Measurements from ENCODE around the gene MOCS1. TPM values are rescaled to one million over a fixed set of nuclear protein-coding genes. Genes with fewer than 3 reads are reported as not detected.

Gene MOCS1
- total and polyA plus RNA-seq, 2 donors (not counting 1 experiment from before 2014, with no cell fraction given) = 0.15 TPM; not detected in 1

DNA sequence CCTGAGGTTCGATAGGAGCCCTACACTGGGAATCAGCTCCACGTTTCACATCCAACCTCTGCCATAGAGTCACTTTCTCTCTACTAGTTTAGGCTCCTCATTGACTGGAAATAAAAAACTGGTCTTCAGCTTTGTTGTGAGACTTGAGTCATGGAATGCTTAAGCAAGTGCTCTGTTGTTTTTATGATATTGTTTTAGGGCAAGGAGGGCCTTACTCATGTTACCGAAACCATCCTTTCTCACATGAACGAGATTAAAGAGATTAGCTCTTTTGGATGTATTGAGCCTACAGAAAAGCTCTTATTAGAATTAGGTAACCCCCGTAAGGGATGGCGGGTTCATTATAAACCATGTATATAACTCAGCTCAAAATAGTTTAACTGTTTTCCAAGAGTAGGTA lies 6.9 kb upstream of the MOCS1 start:
- Histone ChIP-seq H3K9me3 (ENCODE audit: control extremely low read depth in 1 of 3, control insufficient read depth in 2 of 3, insufficient read depth in 1 of 3, low read length in 2 of 3) (no peaks in the 10 kb centered on the region), H3K9ac (ENCODE audit: low read length) (no peak overlapping the region), H3K4me3 (ENCODE audit: control extremely low read depth in 1 of 5, extremely low read depth in 1 of 5, insufficient read depth in 1 of 5, low read depth in 2 of 5, low read length in 4 of 5) (no peak overlapping the region), H3K79me2 (ENCODE audit: control insufficient read depth, insufficient read depth, low read length) (no peaks in the 10 kb centered on the region), H3K36me3 (replicated peaks in 1 of 2; ENCODE audit: control extremely low read depth in 1 of 2, control insufficient read depth in 1 of 2, extremely low read depth in 1 of 2, insufficient read depth in 2 of 2, low read length in 1 of 2) (no peaks in the 10 kb centered on the region), H3K4me2 (replicated peaks; ENCODE audit: low read depth, low read length, poor library complexity, severe bottlenecking) (no peak overlapping the region), H2AFZ (ENCODE audit: insufficient read depth, low read depth, low read length, poor library complexity, severe bottlenecking) (no peak overlapping the region), H4K20me1 (ENCODE audit: control insufficient read depth, insufficient read depth, low read length, poor library complexity, severe bottlenecking) (no peaks in the 10 kb centered on the region), H3K27me3 (replicated peaks in 1 of 4; ENCODE audit: control extremely low read depth in 1 of 4, control insufficient read depth in 3 of 4, insufficient read depth in 4 of 4, low read length in 3 of 4) (peaks cover 0 to 10% (median 7%) of the 10 kb centered on the region in 4 experiments), H3K4me1 (ENCODE audit: control insufficient read depth in 2 of 2, insufficient read depth in 2 of 2, low read length in 2 of 2) (no peaks in the 10 kb centered on the region), H3K27ac (ENCODE audit: low read length in 2 of 2) (no peak overlapping the region)
- Mint-ChIP-seq H3K27ac (no peak overlapping the region), H3K4me1 (no peaks in the 10 kb centered on the region), H3K4me3 (no peak overlapping the region), H3K9me3 (ENCODE audit: insufficient read depth) (no peaks in the 10 kb centered on the region), H3K27me3 (peaks cover 20% of the 10 kb centered on the region)
- DNase-seq (no peak), ATAC-seq (ENCODE audit: low read depth) (no peak)
- intact Hi-C loops (cut with micrococcal nuclease) = no loop called here
- no peak for TF ChIP-seq CTCF (IDR thresholded peaks at IDR 0.05)
- no peak for TF ChIP-seq EZH2 (IDR thresholded peaks at IDR 0.05; ENCODE audit: borderline replicate concordance, insufficient read depth, low read depth, low read length, poor library complexity, severe bottlenecking)
- WGBS (ENCODE audit: insufficient coverage) = no CpG with 5 or more reads among the region's 6 CpGs
- POLR2A ChIA-PET = no interaction called here
- CTCF ChIA-PET = no interaction called here

DNA sequence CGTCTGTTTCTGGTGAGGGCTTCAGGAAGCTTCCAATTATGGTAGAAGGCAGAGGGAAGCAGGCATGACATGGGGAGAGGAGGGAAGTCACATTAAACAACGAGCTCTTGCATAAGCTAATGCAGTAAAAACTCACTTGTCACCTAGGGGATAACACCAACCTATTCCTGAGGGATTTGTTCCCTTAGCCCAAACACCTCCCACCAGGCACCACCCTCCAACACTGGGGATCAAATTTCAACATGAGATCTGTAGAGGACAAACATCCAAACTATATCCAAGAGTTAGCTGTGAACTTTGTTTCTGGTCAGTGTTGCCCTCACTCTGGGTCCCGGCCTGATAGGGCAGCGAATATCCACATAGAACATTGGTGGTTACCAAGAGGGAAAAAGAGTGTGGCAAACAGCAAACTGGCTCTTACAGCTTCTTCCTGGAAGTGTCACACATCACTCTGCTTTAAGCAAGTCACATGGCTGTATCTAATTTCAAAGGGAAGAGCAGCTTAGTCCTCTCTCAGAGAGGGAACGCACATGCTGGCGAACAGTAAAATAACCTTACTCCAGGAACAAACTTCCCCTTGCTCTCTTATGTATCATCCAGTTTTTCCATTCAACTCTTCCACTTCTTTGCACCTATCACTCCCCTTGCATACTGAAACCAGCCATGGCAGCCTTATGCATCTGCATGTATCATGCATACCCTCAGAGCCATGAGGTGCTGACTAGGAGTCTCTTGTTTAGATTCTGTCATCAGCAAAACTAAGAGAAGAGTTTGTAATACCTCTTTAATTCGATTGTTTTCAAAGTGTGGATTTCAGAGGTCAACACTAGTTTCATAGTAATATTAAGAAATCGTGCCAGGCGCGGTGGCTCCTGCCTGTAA lies 4.8 kb upstream of the MOCS1 start:
- intact Hi-C loops (cut with micrococcal nuclease) = no loop called here
- TF ChIP-seq EZH2 (IDR thresholded peaks at IDR 0.05; ENCODE audit: borderline replicate concordance, insufficient read depth, low read depth, low read length, poor library complexity, severe bottlenecking) (no peak), CTCF (IDR thresholded peaks at IDR 0.05) (no peak)
- ATAC-seq (ENCODE audit: low read depth) (no peak), DNase-seq (no peak)
- Histone ChIP-seq H3K27ac (ENCODE audit: low read length in 2 of 2) (no peak overlapping the region), H3K4me3 (ENCODE audit: control extremely low read depth in 1 of 5, extremely low read depth in 1 of 5, insufficient read depth in 1 of 5, low read depth in 2 of 5, low read length in 4 of 5) (no peak overlapping the region), H3K79me2 (ENCODE audit: control insufficient read depth, insufficient read depth, low read length) (no peaks in the 10 kb centered on the region), H2AFZ (ENCODE audit: insufficient read depth, low read depth, low read length, poor library complexity, severe bottlenecking) (no peak overlapping the region), H3K27me3 (replicated peaks in 1 of 4; ENCODE audit: control extremely low read depth in 1 of 4, control insufficient read depth in 3 of 4, insufficient read depth in 4 of 4, low read length in 3 of 4) (peaks cover 0 to 22% (median 14%) of the 10 kb centered on the region in 4 experiments), H3K9me3 (ENCODE audit: control extremely low read depth in 1 of 3, control insufficient read depth in 2 of 3, insufficient read depth in 1 of 3, low read length in 2 of 3) (peaks cover 0 to 4% (median 0%) of the 10 kb centered on the region in 3 donors), H3K4me1 (ENCODE audit: control insufficient read depth in 2 of 2, insufficient read depth in 2 of 2, low read length in 2 of 2) (peaks cover 0 to 4% of the 10 kb centered on the region in 2 donors), H3K36me3 (replicated peaks in 1 of 2; ENCODE audit: control extremely low read depth in 1 of 2, control insufficient read depth in 1 of 2, extremely low read depth in 1 of 2, insufficient read depth in 2 of 2, low read length in 1 of 2) (no peaks in the 10 kb centered on the region), H4K20me1 (ENCODE audit: control insufficient read depth, insufficient read depth, low read length, poor library complexity, severe bottlenecking) (no peaks in the 10 kb centered on the region), H3K4me2 (replicated peaks; ENCODE audit: low read depth, low read length, poor library complexity, severe bottlenecking) (no peak overlapping the region), H3K9ac (ENCODE audit: low read length) (no peak overlapping the region)
- no peak overlapping the region for H3K4me3 Mint-ChIP-seq
- peaks cover 29% of the 10 kb centered on the region for H3K27me3 Mint-ChIP-seq
- peaks cover 2% of the 10 kb centered on the region for H3K4me1 Mint-ChIP-seq
- CTCF ChIA-PET = no interaction called here
- no peak overlapping the region for H3K27ac Mint-ChIP-seq
- 92% methylated on average over 6 of the region's 10 CpGs for WGBS (ENCODE audit: insufficient coverage)
- POLR2A ChIA-PET = no interaction called here
- no peaks in the 10 kb centered on the region for H3K9me3 Mint-ChIP-seq (ENCODE audit: insufficient read depth)

Data from B cell (primary cell).